GM21528 (cell line): ENCODE data around the gene AP1S3.
A peak's percentile ranks its signal among the peaks of the same experiment; 100 is the strongest.
"Not testable (repeated sequence)": the region's sequence is repeated elsewhere in the genome, so short reads cannot be mapped to it uniquely, and the experiment has no call there.

Source experiments
- ATAC-seq: cut with Tn5 transposase; IDR thresholded peaks from one replicate; pipeline ENCODE4 v1.9.1; 2021; ENCODE audit warnings: mild to moderate bottlenecking, moderate library complexity; ENCODE audit not compliant: unreplicated experiment, low FRiP score

Gene AP1S3

DNA sequence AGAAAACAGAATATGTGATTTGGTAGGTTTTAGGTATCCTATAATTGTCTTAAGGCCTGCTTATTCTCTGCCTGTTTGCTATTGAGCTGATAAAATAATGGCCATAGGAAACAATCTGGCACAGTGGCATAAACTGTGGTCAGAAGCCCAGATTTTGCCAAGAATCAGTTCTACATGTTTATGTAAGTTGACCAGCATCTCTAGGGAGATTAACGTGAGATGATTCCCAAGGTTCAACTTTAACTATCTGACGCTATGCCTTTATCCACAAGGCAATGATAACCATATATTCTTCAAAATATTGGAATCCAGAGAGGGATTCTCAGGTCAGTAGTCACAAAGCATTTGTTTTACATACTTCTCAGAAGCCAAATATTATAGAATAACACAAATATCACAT lies 25.6 kb downstream of the AP1S3 start:
- ATAC-seq, result no peak

DNA sequence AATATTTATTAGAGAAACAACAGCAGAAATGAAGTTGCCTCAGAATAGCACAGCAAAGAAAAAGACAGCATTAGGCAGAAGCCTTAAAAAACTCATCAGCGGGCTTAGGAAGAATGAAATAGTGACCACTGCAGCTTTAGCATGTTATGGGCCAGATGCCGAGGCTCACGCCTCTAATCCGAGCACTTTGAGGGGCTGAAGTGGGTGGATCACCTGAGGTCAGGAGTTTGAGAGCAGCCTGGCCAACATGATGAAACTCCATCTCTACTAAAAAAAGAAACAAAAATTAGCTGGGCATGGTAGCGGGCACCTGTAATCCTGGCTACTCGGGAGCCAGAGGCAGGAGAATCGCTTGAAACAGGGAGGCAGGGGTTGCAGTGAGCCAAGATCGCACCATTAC lies 32.4 kb downstream of the AP1S3 start:
- ATAC-seq, result no peak

DNA sequence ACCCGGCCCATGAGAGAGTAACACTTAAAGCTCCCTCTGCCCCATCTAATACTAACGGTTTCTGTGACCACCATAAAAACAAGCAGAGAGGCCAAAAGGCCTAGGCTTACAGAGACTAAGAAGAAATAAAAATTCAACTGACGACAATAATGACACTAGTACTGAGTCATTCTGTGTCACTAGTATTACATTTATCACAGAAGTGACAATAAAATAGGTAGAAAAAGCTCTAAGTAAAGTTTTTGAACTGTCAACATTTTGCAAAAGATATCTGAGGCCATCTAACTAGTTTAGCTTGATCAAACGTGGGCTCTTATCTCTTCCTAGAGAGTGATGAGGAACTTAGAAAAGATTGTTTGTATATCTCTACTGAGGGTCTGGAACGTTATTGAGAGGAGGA lies 35.6 kb downstream of the AP1S3 start:
- no peak for ATAC-seq

DNA sequence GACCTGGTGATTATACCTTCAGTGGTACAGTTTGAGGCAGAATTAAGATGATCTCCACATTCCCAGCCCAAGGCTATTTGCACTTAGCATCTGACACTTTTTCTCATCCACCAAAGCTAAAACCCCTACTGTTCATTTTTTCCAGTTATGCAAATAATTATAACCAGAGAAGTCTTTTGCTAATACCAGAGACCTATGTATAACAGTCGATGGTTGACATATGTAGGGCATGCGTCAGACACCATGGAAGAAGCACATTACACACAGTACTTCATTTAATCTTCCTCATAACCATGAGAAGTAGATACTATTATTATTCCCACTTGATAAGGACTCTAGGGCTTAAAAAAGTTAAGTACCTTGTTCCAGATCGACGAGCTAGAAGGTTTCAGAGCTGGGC lies 36.5 kb downstream of the AP1S3 start:
- ATAC-seq, result no peak

DNA sequence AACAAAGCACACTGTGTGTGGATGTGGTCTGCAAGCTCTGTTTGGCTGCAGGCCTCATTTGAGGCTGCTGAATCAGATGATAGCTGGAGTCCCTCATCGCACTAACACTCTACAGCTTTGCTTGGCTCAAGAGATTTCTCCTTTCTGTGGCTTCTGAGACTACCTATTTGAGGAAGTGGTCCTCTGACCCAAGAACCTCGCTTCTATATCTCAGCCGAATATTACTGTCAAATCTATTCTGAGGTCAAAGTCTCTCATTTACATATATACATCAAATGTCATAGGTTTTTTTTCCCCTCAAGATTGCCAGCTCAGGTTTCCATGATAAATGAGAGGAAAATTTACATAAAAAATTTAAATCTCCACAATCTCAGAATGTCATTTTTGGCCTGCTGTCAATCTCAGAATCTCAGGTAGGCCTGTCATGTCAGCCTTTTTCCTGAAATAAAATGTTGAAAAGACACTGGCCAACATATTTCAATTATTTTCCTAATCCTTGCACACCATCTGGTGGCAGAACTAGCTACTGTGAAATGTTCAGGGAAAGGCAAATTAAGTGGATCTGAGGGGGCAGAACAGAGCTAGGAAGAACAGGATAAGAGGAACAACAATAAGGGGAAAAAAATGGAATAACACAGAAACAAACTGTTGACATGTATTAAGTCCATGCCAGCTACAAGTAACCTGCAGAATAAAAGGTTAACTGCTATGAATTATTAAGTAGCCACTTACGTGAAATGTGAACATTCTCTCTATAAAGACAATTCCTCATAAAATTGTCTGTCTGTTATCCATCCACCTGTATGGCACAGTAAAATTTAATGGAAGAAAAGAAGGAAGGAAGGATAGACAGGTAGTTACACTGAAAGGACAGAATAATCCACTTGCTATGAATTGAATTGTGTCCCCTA lies 39.3 kb downstream of the AP1S3 start:
- ATAC-seq, result peak; percentile 97

DNA sequence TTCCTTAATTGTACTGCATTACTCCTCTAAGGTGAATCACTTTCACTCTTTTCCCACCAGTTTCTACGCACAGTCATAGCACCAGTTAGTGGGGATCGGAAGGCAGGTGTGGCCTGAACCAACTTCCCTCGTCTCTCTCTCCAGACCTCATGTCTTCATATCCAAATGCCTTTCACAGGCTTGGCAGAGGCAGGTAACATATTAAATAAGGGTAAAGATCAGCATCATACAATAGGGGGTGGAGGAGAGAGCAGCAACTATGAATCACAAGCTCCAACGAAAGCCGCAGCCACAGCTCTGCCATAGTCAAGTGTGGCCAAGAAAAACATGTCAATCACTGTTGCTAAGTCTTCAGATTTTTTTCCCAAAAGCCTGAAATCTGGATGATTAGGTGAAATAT lies 40.3 kb downstream of the AP1S3 start:
- ATAC-seq, result no peak

DNA sequence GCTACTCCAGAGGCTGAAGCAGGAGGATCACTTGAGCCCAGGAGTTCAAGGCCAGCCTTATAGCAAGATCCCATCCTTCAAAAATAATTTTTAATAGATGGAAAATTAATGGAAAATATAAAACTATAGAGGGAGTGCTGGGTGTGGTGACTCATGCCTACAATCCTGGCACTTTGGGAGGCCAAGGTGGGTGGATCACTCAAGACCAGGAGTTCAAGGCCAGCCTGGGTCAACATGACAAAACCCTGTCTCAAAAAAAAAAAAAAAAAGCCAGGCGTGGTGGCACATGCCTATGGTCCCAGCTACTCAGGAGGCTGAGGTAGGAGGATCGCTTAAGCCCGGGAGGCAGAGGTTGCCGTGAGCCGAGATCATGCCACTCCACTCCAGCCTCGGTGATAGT lies 48.0 kb downstream of the AP1S3 start:
- ATAC-seq, result no peak

DNA sequence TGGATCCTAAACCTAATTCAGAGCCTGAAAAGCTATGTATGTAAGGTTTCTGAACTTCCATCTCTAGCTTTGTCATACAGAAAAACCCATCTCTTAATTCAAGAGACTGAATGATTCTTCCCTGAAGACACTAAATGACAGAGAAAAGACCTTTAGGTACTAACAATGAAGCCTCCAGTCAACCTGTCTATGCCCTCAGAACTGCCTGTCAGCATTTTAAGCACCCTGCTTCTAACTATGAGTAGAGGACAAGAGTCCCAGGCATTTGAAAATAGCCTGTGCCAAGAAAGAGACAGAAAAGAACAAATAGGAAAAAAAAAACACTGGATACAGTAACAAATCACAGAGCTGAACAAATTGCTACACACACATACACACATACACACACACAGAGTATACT lies 48.6 kb downstream of the AP1S3 start:
- no peak for ATAC-seq

DNA sequence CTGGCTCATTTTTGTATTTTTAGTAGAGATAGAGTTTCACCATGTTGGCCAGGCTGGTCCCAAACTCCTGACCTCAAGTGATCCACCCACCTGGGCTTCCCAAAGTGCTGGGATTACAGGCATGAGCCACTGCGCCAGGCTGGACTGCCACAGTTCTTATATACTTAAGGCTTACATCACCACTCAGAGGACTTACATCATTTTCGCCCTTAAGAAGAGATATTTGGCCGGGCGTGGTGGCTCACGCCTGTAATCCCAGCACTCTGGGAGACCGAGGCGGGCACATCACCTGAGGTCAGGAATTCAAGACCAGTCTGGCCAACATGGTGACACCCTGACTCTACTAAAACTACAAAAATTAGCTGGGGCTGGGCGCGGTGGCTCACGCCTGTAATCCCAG lies 49.3 kb downstream of the AP1S3 start:
- ATAC-seq, result not testable (repeated sequence)

DNA sequence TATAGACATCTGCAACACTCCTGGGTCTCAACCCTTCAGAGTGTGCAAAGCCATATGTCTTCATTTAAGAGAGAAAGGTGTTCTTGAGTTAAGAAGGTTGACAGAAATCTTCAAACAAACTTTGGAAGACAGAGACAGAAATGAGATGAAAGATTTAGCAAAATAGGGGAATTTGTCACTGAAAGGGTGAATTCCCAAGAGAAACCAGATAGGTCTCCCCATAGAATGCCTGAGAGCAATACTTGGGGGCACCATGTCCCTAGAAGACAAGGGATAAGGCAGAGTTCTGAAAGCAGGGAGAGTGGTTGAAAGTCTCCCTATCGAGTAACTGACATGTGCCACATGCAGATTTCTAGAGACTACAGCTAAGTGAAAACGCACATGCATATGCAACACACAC lies 50.0 kb downstream of the AP1S3 start:
- peak; percentile 33 for ATAC-seq

DNA sequence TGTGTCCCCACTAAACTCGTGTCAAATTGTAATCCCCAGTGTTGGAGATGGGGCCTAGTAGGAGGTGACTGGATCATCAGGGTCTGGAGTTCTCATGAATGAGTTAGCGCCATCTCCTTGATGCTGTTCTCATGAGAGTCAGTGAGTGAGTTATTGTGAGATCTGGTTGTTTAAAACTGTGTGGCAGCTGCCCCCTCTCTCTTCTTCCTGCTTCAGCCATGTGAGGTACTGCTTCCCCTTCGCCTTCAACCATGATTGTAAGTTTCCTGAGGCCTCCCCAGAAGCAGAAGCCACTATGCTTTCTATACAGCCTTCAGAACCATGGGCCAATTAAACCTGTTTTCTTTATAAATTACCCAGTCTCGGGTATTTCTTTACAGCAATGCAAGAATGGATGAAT lies 50.4 kb downstream of the AP1S3 start:
- peak; percentile 58 for ATAC-seq

DNA sequence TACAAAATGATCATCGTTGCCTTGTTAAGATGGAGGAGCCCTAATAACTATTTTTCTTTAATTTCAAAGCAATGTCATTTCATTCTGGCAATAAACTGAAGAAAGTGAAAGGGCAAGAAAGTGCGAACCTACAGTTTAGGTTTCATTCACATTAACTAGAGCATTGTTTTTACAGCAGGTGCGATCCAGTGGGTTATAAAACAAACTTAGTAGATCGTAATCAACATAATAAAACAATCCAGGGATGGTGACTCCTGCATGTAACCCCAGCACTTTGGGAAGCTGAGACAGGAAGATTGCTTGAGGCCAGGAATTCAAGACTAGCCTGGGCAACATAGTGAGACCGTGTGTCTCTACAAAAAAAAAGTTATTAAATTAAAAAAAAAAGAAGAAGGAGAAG lies 51.1 kb downstream of the AP1S3 start:
- ATAC-seq, result no peak

DNA sequence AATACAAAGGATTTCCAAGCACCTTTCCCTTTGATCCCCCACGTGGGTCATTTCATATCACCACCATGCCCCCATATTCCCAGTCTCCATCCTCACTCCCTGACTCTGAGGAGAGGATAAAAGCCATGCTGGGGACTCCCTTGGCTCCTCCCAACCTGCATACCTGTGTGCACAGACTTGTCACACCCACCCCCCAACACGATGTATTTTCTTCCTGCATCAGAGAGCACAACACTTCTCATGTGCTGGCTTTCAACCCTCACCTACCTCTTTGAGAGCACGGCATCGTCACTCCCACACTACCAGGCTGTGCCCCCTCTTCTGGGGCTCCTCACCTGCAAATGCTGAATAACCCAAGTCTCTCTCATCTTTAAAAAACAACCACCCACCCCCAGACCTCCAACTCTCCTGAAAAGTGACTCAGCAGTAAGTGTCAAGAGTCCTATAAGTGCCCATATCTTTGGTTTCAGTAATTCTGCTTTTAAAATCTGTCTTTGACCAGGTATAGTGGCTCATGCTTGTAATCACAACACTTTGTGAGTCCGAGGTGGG lies 53.1 kb downstream of the AP1S3 start:
- ATAC-seq, result no peak

DNA sequence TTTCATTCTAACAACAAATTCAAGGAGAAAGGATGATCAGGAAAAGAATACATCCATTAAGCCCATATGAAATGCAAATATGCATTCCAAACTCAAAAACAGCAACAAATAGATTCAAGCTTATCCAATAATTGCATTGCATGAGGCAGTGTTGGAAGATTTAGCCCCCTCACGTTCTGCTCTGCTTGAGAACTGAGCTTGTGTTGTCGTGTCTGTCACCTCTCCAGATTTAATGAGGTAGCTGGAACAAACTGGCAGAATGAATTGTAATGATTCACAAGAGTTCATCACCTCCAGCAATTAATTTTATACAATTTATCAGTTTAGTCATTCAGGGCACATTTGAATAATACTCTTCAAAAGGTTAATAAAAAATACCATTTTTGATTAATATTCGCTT lies 54.8 kb downstream of the AP1S3 start:
- no peak for ATAC-seq

DNA sequence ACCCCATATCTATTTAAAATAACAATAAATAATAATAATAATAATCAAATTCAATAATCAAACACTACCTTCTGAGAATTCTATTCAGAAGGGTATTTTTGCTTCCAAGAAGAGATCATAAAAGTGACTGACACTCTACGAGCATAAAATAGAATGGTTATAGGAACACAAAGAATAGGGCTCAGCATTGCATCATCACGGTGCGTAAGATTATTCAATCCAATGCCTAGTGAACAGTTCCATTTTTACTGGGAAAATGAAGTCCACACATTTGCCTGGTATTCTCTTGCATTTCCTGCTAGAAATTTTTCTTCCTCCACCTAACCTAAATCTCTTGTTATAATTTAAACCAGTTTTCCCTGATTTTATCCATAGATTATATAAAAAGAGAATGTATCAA lies 55.8 kb downstream of the AP1S3 start:
- no peak for ATAC-seq

DNA sequence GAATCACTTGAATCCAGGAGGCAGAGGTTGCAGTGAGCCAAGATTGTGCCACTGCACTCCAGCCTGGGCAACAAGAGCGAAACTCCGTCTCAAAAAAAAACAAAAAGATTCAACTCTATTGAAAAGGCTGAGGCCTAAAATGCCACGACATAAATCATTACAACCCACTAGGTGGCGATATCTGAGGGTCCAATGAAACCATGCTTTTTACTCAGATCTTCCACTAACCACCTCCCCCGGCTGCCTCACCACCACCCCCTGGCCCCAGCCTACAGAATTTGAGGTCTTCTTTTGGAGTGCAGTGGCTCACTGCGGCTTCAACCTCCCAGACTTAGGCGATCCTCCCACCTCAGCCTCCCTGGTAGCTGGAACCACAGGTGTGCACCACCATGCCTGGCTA lies 57.5 kb downstream of the AP1S3 start:
- no peak for ATAC-seq

DNA sequence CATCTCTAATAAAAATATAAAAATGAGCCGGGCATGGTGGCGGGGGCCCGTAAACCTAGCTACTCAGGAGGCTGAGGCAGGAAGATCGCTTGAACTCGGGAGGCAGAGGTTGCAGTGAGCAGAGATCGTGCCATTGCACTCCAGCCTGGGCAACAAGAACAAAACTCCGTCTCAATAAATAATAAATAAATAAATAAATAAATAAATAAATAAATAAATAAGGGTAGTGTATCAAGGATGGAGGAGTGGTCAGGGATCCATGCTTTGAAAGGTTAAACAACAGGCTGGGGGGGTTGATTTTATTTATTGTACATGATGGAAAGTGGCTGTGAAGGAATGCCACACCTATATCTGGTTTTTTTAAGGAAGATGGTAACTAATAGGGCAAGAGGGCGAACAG lies 63.2 kb downstream of the AP1S3 start:
- ATAC-seq, result no peak

DNA sequence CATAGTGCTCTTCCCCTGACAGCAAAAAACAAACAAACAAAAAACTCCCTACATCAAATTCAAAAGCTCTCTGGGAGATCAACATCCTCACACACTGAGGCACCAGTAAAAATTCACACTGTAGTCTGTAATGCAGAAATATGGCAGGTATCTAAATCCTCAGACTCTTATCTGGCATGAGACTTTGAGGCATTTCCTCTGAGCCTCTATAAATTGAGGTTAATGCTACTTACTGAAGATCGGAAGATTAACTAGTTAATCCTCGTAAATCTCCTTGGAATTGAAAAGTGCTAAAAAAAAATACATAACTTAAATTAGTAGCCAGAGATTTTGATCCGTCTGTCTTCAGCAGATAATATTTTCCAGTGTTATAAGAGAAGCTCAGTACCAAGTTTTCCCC lies 65.0 kb downstream of the AP1S3 start:
- no peak for ATAC-seq

DNA sequence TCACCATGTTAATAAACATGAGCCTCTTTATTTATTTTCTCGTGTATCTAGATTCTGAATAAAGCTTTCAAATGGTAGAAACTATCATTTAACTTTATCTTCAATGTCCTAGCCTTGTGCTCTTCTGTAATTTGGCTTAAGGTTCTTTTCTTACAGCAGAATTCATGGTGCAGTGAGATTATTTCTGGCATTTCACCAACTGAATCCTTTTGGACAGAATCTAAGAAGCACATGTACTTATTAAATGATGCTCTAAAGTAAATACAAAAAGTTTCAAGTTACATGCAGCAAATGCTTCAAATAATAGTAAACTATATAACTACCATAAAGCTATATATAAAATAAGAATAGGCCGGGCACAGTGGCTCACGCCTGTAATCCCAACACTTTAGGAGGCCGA lies 65.9 kb downstream of the AP1S3 start:
- ATAC-seq, result no peak

DNA sequence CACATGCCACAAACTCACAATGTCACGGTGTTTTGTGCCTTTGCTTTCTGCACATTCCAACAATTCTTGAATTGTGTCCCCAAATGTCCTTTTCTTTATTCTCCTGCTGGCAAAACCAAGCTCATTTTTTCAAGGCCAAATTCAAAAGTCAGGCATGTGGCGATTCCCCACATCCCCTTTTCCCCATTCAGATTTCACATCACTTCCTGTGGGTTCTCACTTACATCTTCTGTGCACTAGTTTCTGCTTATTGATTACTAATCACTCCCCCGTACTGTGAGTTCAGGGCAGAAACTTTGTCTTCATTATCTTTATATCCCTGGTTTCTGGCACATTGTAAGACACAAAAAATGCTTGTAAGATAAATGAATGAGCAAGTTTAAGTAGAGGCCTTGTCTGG lies 69.2 kb downstream of the AP1S3 start:
- ATAC-seq, result no peak

DNA sequence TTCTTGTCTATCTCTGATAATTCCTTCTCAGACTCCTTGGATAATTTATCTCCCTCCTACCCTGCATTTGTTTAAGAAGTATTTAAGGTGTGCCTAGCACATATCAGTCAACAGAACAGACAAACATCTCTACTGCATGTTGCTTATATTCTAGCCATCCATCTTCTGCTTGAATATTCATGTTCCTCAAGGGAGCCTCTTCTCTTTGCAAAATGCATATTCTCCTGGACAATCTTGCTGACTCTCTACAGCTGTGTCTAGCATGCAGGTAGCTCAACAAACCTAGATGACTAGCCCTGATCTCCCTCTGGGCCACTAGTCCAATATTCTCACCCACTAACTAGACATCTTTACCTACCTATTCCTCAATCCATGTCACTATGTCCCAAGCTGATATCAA lies 70.0 kb downstream of the AP1S3 start:
- ATAC-seq, result no peak

DNA sequence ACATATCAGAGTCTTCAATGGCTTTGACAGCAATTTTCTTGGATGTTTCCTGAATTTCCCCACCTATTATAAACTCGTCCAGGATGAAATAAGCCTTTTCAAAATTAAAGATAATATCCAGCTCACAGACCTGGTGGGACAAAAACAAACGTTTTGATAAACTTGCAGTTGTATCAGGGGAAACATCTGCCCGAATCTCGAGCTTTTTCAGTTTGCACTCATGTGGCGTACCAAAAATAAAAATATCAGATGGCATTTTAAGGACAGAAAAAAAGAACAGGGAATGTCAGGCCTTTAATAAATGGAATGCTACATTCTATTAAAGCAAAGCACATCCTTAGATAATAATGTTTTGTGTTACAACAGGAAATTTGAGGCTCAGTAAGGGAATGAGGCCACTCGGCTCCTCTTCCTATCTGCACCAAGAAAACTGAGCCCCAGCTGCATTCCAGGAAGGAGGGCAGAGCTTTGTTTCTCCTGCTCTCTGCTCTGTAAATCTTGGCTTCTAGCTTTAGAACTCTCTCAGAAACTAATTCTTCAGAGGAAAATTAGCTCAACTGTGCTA lies 72.1 kb downstream of the AP1S3 start:
- ATAC-seq, result no peak
